ENCODE data around the gene MGLL.

Gene MGLL

GRCh38 chr3:127784865-127785710 lies 37.2 kb downstream of the MGLL start:
- Histone ChIP-seq H2AK5ac (ENCODE audit: low read length) (no peak overlapping the region), H3K9ac (ENCODE audit: low read length) (no peak overlapping the region), H4K8ac (ENCODE audit: low read depth, low read length) (no peak overlapping the region), H3K18ac (ENCODE audit: low read length) (no peak overlapping the region), H2BK5ac (ENCODE audit: low read depth, low read length, poor library complexity) (no peak overlapping the region), H3K4ac (ENCODE audit: low read depth, low read length) (no peak overlapping the region), H2BK12ac (ENCODE audit: low read length) (no peak overlapping the region), H3K27ac (ENCODE audit: low read depth, low read length) (no peak overlapping the region), H3K4me3 (ENCODE audit: low read depth, low read length) (no peak overlapping the region), H3K36me3 (ENCODE audit: control insufficient read depth in 1 of 2, insufficient read depth in 2 of 2, low read length in 2 of 2) (no peaks in the 10 kb centered on the region), H3K23ac (ENCODE audit: low read length) (no peak overlapping the region), H3K4me2 (ENCODE audit: low read length) (no peak overlapping the region), H3K27me3 (ENCODE audit: insufficient read depth, low read length) (no peaks in the 10 kb centered on the region), H4K91ac (ENCODE audit: low read depth, low read length) (no peak overlapping the region), H2AFZ (ENCODE audit: insufficient read depth, low read length, poor library complexity) (no peak overlapping the region), H3K14ac (ENCODE audit: low read length) (no peak overlapping the region), H3K9me3 (ENCODE audit: insufficient read depth, low read depth, low read length) (no peaks in the 10 kb centered on the region), H4K12ac (ENCODE audit: low read depth, low read length) (no peak overlapping the region), H3K79me2 (ENCODE audit: control insufficient read depth, insufficient read depth, low read length, poor library complexity) (no peaks in the 10 kb centered on the region), H3K79me1 (ENCODE audit: low read length) (peaks cover 12% of the 10 kb centered on the region), H3K4me1 (ENCODE audit: control insufficient read depth in 1 of 2, insufficient read depth in 2 of 2, low read length in 2 of 2) (peaks cover 9 to 11% of the 10 kb centered on the region in 2 experiments), H2BK120ac (ENCODE audit: insufficient read depth, low read length, poor library complexity) (no peak overlapping the region)
- no peak for DNase-seq
- WGBS (ENCODE audit: extremely low coverage, insufficient coverage, insufficient read length) = no CpG with 5 or more reads among the region's 12 CpGs

- Histone ChIP-seq H3K9ac (ENCODE audit: low read length) (no peak overlapping the region), H2BK5ac (ENCODE audit: low read depth, low read length, poor library complexity) (no peak overlapping the region), H3K4ac (ENCODE audit: low read depth, low read length) (no peak overlapping the region), H3K9me3 (ENCODE audit: insufficient read depth, low read depth, low read length) (no peaks in the 10 kb centered on the region), H3K4me3 (ENCODE audit: low read depth, low read length) (no peak overlapping the region), H3K79me1 (ENCODE audit: low read length) (peaks cover 12% of the 10 kb centered on the region), H3K4me2 (ENCODE audit: low read length) (no peak overlapping the region), H3K79me2 (ENCODE audit: control insufficient read depth, insufficient read depth, low read length, poor library complexity) (no peaks in the 10 kb centered on the region), H2BK120ac (ENCODE audit: insufficient read depth, low read length, poor library complexity) (no peak overlapping the region), H3K27me3 (ENCODE audit: insufficient read depth, low read length) (no peaks in the 10 kb centered on the region), H3K36me3 (ENCODE audit: control insufficient read depth in 1 of 2, insufficient read depth in 2 of 2, low read length in 2 of 2) (no peaks in the 10 kb centered on the region), H2AFZ (ENCODE audit: insufficient read depth, low read length, poor library complexity) (no peak overlapping the region), H4K12ac (ENCODE audit: low read depth, low read length) (no peak overlapping the region), H3K18ac (ENCODE audit: low read length) (no peak overlapping the region), H3K23ac (ENCODE audit: low read length) (no peak overlapping the region), H2BK12ac (ENCODE audit: low read length) (no peak overlapping the region), H4K91ac (ENCODE audit: low read depth, low read length) (no peak overlapping the region), H3K27ac (ENCODE audit: low read depth, low read length) (no peak overlapping the region), H3K14ac (ENCODE audit: low read length) (no peak overlapping the region), H3K4me1 (ENCODE audit: control insufficient read depth in 1 of 2, insufficient read depth in 2 of 2, low read length in 2 of 2) (peaks cover 12 to 17% of the 10 kb centered on the region in 2 experiments), H2AK5ac (ENCODE audit: low read length) (no peak overlapping the region), H4K8ac (ENCODE audit: low read depth, low read length) (no peak overlapping the region)
- DNase-seq = no peak
- WGBS (ENCODE audit: extremely low coverage, insufficient coverage, insufficient read length) = no CpG with 5 or more reads among the region's 7 CpGs
Measured at GRCh38 chr3:127784283-127784682, 38.0 kb downstream of the MGLL start.

GRCh38 chr3:127783642-127784160 lies 38.6 kb downstream of the MGLL start:
- DNase-seq = no peak
- no peak overlapping the region for H2BK120ac ChIP-seq (ENCODE audit: insufficient read depth, low read length, poor library complexity)
- H2AK5ac ChIP-seq (ENCODE audit: low read length) = no peak overlapping the region
- H2BK12ac ChIP-seq (ENCODE audit: low read length) = no peak overlapping the region
- no peak overlapping the region for H3K23ac ChIP-seq (ENCODE audit: low read length)
- no peak overlapping the region for H2AFZ ChIP-seq (ENCODE audit: insufficient read depth, low read length, poor library complexity)
- no peak overlapping the region for H4K91ac ChIP-seq (ENCODE audit: low read depth, low read length)
- no peak overlapping the region for H4K8ac ChIP-seq (ENCODE audit: low read depth, low read length)
- H3K9me3 ChIP-seq (ENCODE audit: insufficient read depth, low read depth, low read length) = no peaks in the 10 kb centered on the region
- H3K27me3 ChIP-seq (ENCODE audit: insufficient read depth, low read length) = no peaks in the 10 kb centered on the region
- H4K12ac ChIP-seq (ENCODE audit: low read depth, low read length) = no peak overlapping the region
- H3K4me2 ChIP-seq (ENCODE audit: low read length) = no peak overlapping the region
- no peak overlapping the region for H2BK5ac ChIP-seq (ENCODE audit: low read depth, low read length, poor library complexity)
- H3K18ac ChIP-seq (ENCODE audit: low read length) = no peak overlapping the region
- H3K4ac ChIP-seq (ENCODE audit: low read depth, low read length) = no peak overlapping the region
- H3K9ac ChIP-seq (ENCODE audit: low read length) = no peak overlapping the region
- no CpG with 5 or more reads among the region's 4 CpGs for WGBS (ENCODE audit: extremely low coverage, insufficient coverage, insufficient read length)
- no peak overlapping the region for H3K27ac ChIP-seq (ENCODE audit: low read depth, low read length)
- peaks cover 12 to 14% of the 10 kb centered on the region in 2 experiments for H3K4me1 ChIP-seq (ENCODE audit: control insufficient read depth in 1 of 2, insufficient read depth in 2 of 2, low read length in 2 of 2)
- H3K36me3 ChIP-seq (ENCODE audit: control insufficient read depth in 1 of 2, insufficient read depth in 2 of 2, low read length in 2 of 2) = no peaks in the 10 kb centered on the region
- no peaks in the 10 kb centered on the region for H3K79me2 ChIP-seq (ENCODE audit: control insufficient read depth, insufficient read depth, low read length, poor library complexity)
- peaks cover 9% of the 10 kb centered on the region for H3K79me1 ChIP-seq (ENCODE audit: low read length)
- no peak overlapping the region for H3K14ac ChIP-seq (ENCODE audit: low read length)
- H3K4me3 ChIP-seq (ENCODE audit: low read depth, low read length) = no peak overlapping the region

GRCh38 chr3:127783166-127783565 lies 39.1 kb downstream of the MGLL start:
- no CpG with 5 or more reads among the region's 9 CpGs for WGBS (ENCODE audit: extremely low coverage, insufficient coverage, insufficient read length)
- Histone ChIP-seq H4K91ac (ENCODE audit: low read depth, low read length) (no peak overlapping the region), H2BK5ac (ENCODE audit: low read depth, low read length, poor library complexity) (no peak overlapping the region), H3K4me3 (ENCODE audit: low read depth, low read length) (no peak overlapping the region), H3K9ac (ENCODE audit: low read length) (no peak overlapping the region), H3K14ac (ENCODE audit: low read length) (no peak overlapping the region), H3K4me2 (ENCODE audit: low read length) (no peak overlapping the region), H3K79me1 (ENCODE audit: low read length) (peaks cover 9% of the 10 kb centered on the region), H2BK12ac (ENCODE audit: low read length) (peak overlapping the region; percentile 56), H3K36me3 (ENCODE audit: control insufficient read depth in 1 of 2, insufficient read depth in 2 of 2, low read length in 2 of 2) (no peaks in the 10 kb centered on the region), H2AFZ (ENCODE audit: insufficient read depth, low read length, poor library complexity) (no peak overlapping the region), H3K9me3 (ENCODE audit: insufficient read depth, low read depth, low read length) (no peaks in the 10 kb centered on the region), H3K23ac (ENCODE audit: low read length) (no peak overlapping the region), H3K79me2 (ENCODE audit: control insufficient read depth, insufficient read depth, low read length, poor library complexity) (no peaks in the 10 kb centered on the region), H2BK120ac (ENCODE audit: insufficient read depth, low read length, poor library complexity) (no peak overlapping the region), H3K27me3 (ENCODE audit: insufficient read depth, low read length) (no peaks in the 10 kb centered on the region), H4K8ac (ENCODE audit: low read depth, low read length) (no peak overlapping the region), H3K4me1 (ENCODE audit: control insufficient read depth in 1 of 2, insufficient read depth in 2 of 2, low read length in 2 of 2) (peaks cover 12 to 14% of the 10 kb centered on the region in 2 experiments), H3K18ac (ENCODE audit: low read length) (no peak overlapping the region), H4K12ac (ENCODE audit: low read depth, low read length) (no peak overlapping the region), H2AK5ac (ENCODE audit: low read length) (peak overlapping the region; percentile 35), H3K27ac (ENCODE audit: low read depth, low read length) (no peak overlapping the region), H3K4ac (ENCODE audit: low read depth, low read length) (no peak overlapping the region)
- no peak for DNase-seq

Measured in trophoblast cell (in vitro differentiated cells and primary cell).